Muscle of leg (tissue), 11 donors: ENCODE measurements around the gene SLC16A13. TPM values are rescaled to one million over a fixed set of nuclear protein-coding genes. Genes with fewer than 3 reads are reported as not detected.
"Not testable (repeated sequence)": the region's sequence is repeated elsewhere in the genome, so short reads cannot be mapped to it uniquely, and the experiment has no call there.

Source experiments
- DNase-seq: peaks from one replicate; pipeline ENCODE4 v3.0.0; 2013
- H3K27ac ChIP-seq: one replicate; pipeline ENCODE4 v1.5.1; 2013; ENCODE audit warnings: mild to moderate bottlenecking, low read length, control low read depth
- H3K27me3 ChIP-seq: one replicate; pipeline ENCODE4 v1.6.1; 2013; ENCODE audit warnings: low read length; ENCODE audit not compliant: control insufficient read depth, insufficient read depth
- H3K36me3 ChIP-seq: one replicate; pipeline ENCODE4 v1.6.1; 2013; ENCODE audit warnings: low read length; ENCODE audit not compliant: control insufficient read depth, insufficient read depth
- H3K4me1 ChIP-seq: one replicate; pipeline ENCODE4 v1.6.1; 2013; ENCODE audit warnings: low read length; ENCODE audit not compliant: control insufficient read depth, insufficient read depth
- H3K4me3 ChIP-seq: one replicate; pipeline ENCODE4 v1.5.1; 2013; ENCODE audit warnings: low read length, control low read depth
- H3K9me3 ChIP-seq: replicated peaks from 2 replicates; pipeline ENCODE4 v1.6.1; 2013; ENCODE audit warnings: low read depth, low read length; ENCODE audit not compliant: control insufficient read depth
- WGBS: methylation state at CpG from one replicate; pipeline ENCODE4 v1.1.5; 2013; ENCODE audit warnings: missing lambda C conversion rate; ENCODE audit not compliant: insufficient coverage; 5-methylcytosine and 5-hydroxymethylcytosine counted together
- polyA plus RNA-seq, 8 donors: library from polyadenylated mRNA; unstranded; fragments of 120-200 nt; gene quantifications; one replicate each; pipeline versions ENCODE4 v1.2.1 to v1.2.3, GENCODE V29; 2013; ENCODE audit warnings: inconsistent platforms in 1 of 8, low replicate concordance in 1 of 8; ENCODE audit not compliant: insufficient read length in 8 of 8, insufficient read depth in 1 of 8
- total RNA-seq: library from RNA; stranded (reverse); fragments of 120-200 nt; gene quantifications from one replicate; pipeline ENCODE4 v1.2.4, GENCODE V29; 2013

The SLC16A13 gene
- total and polyA plus RNA-seq, 9 donors, result 0.18 to 2.5 (median 1.1) TPM

DNA sequence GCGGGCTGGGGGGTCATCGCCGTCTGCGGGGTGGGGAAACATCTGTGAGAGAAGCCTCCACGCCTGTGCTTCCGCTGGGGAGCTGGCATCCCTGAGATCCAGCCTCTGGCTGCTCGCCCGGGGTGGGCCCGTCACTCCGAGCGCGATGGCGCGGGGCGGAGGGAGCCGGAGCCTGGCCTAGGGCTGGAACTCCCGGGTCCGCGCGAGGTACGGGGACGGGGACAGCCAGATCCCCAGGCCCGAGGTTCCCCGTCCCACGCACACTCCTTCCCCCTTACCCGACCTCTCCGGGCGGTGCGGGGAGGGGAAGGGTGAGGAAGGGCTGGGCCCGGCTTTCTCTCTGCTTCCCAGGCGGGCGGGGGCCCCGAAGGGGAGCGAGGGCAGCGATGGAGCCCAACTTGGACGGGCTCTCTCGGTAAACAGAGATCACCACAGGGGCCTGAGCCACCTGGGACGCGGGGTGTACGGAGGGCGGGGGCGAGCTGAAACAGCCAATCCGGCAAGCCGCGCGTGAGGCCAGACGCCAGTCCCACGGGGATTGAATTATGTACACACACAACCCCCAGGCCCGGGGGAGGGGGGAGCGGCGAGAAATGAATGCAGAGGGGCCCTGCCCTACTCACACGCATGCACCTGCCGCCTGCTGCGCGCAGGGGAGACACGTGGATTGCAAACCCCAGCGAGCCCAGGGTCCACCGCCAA, 7.8 kb downstream of the SLC16A13 start, which contains the start of gene SLC16A11:
Gene SLC16A11 (minus strand): TSS at position 596 of the 702 bp plus-strand sequence. CDS start 579 bp downstream, at position 17.
- H3K27me3 ChIP-seq, result peaks cover 70% of the 10 kb centered on the region
- DNase-seq, result peak; percentile 46

DNA sequence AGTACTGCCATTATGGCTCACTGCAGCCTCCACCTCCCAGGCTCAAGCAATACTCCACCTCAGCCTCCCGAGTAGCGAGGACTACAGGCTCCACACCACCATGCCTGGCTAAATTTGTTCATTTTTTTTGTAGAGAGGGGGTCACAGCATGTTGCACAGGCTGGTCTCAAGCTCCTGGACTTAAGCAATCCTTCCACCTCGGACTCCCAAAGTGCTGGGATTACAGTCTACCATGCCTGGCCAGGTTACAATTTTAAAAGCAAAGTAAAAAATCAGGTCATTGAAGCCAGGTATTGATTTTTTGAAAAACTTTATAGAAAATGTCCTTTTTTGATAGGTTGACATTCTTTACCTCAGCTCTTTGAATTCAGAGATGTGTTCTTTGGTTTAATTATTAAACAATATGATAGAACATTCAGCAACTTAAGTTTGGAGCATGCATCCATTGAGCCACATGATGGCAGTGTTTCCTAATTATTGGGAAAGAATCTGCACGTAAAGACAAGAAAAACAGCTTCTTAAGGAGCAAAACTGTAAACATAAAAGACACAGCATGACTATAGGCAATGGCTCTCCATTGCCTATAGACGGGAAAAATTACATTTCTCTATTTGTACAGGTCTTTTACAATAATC, 9.8 kb downstream of the SLC16A13 start:
- peak; percentile 87 for DNase-seq
- Histone ChIP-seq H3K9me3 (no peaks in the 10 kb centered on the region), H3K4me1 (peaks cover 21% of the 10 kb centered on the region), H3K27me3 (peaks cover 77% of the 10 kb centered on the region), H3K36me3 (no peaks in the 10 kb centered on the region), H3K4me3 (no peak overlapping the region), H3K27ac (no peak overlapping the region)
- WGBS, result no CpG with 5 or more reads among the region's 5 CpGs

More for the DNA sequence above, 7.8 kb downstream of the SLC16A13 start, which contains the start of gene SLC16A11:
- no peaks in the 10 kb centered on the region for H3K9me3 ChIP-seq
- H3K4me3 ChIP-seq, result peak within 1 kb of the TSS; percentile 30
- H3K4me1 ChIP-seq, result peaks cover 21% of the 10 kb centered on the region
- WGBS, result under 1% methylated on average over 20 of the region's 58 CpGs
- H3K36me3 ChIP-seq, result no peaks in the 10 kb centered on the region
- no peak within 1 kb of the TSS for H3K27ac ChIP-seq

DNA sequence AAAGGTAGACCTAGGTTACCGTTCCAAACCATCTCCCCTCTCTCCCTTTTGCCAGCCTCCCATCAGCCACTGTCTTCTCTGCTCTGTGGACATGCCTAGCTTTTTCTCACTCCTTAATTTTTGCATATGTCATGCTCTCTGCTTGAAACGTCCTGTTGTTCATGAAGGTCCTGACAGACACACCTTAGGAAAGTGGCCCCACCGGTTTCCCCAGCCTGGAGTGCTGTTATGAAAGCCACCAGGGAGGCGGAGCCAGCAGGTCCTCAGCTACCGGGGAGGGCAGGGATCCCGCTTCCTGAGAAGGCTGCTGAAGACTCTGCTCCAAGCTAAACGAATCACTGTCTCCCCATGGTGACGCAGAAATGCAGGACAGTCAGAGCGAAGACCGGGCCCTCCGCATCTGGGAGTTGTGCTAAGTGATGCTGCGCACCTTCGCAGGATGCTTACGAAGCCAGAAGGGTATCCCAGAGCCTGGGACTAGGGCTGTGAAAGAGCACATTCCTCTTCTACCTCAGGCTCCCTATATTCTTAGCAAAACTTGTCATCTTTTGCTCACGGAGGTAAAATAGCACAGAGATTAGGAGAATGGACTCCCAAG, 10.4 kb downstream of the SLC16A13 start:
- 5% methylated on average over 14 of the region's 15 CpGs for WGBS
- Histone ChIP-seq H3K9me3 (no peaks in the 10 kb centered on the region), H3K4me3 (no peak overlapping the region), H3K27me3 (peaks cover 75% of the 10 kb centered on the region), H3K36me3 (no peaks in the 10 kb centered on the region), H3K27ac (no peak overlapping the region), H3K4me1 (peaks cover 21% of the 10 kb centered on the region)
- no peak for DNase-seq

DNA sequence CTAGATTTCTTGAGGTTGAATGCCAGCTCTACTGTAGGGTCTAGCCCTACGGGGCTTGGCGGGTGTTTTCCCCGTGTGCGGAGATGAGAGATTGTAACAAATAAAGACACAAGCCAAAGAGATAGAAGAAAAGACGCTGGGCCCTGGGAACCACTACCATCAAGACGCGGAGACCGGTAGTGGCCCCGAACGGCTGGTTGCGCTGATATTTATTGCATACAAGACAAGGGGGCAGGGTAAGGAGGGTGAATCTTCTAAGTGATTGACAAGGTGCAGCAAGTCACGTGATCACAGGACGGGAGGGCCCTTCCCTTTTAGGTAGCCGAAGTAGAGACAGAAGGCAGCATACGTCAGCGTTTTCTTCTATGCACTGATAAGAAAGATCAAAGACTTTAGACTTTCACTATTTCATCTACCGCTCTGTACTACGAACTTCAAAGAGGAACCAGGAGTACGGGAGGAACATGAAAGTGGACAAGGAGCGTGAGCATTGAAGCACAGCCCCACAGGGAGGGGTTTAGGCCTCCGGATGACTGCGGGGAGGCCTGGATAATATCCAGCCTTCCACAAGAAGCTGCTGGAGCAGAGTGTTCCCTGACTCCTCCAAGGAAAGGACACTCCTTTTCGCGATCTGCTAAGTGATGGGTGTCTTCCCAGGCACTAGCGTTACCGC, 11.0 kb downstream of the SLC16A13 start:
- H3K4me3 ChIP-seq, H3K36me3 ChIP-seq, H3K27ac ChIP-seq, DNase-seq, H3K9me3 ChIP-seq: not testable (repeated sequence)
- WGBS, result 12% methylated on average over 16 of the region's 26 CpGs
- Histone ChIP-seq H3K27me3 (peaks cover 69% of the 10 kb centered on the region), H3K4me1 (peaks cover 21% of the 10 kb centered on the region)

DNA sequence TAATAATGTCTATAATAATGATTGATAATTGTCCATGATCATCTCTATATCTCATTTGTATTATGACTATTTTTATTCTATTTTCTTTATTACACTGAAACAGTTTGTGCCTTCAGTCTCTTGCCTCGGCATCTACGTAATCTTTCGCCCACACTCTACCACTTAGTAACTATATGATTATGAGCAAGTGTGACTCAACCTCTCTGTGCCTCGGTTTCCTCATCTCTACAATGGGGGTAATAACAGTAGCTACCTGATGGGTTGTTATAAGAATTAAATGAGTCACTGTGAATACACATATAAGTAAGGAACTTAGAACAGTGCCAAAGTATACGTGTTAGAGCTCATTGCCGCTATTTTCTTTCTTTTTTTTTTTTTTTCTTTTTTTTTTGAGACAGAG, 11.8 kb downstream of the SLC16A13 start:
- no peak for DNase-seq
- peaks cover 62% of the 10 kb centered on the region for H3K27me3 ChIP-seq
- no peaks in the 10 kb centered on the region for H3K36me3 ChIP-seq
- WGBS, result no CpG with 5 or more reads among the region's 6 CpGs
- H3K4me3 ChIP-seq, result no peak overlapping the region
- peaks cover 17% of the 10 kb centered on the region for H3K4me1 ChIP-seq
- no peak overlapping the region for H3K27ac ChIP-seq
- no peaks in the 10 kb centered on the region for H3K9me3 ChIP-seq

DNA sequence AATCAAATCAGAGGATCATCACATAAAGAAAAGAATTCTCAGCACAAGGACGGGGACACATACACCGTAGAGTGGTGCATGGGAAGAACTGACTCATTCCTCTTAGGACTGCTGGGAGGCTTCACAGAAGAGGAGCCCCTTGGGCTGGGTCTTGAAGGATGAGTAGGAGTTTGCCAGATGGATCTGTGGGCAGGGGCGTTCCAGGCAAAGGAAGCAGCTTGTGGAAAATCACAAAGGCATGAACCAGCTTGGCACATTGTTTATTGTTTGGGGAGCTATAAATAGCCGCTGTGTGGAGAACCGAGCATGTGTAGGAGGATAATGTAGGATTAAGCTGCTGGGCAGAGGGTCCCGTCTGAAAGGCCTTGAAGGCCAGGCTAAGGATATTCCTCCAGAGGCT, 13.2 kb downstream of the SLC16A13 start:
- no peak for DNase-seq
- WGBS, result 68% methylated on average over 2 of the region's 6 CpGs
- no peaks in the 10 kb centered on the region for H3K9me3 ChIP-seq
- H3K4me1 ChIP-seq, result peaks cover 3% of the 10 kb centered on the region
- H3K27ac ChIP-seq, result no peak overlapping the region
- no peaks in the 10 kb centered on the region for H3K36me3 ChIP-seq
- no peak overlapping the region for H3K4me3 ChIP-seq
- peaks cover 48% of the 10 kb centered on the region for H3K27me3 ChIP-seq

DNA sequence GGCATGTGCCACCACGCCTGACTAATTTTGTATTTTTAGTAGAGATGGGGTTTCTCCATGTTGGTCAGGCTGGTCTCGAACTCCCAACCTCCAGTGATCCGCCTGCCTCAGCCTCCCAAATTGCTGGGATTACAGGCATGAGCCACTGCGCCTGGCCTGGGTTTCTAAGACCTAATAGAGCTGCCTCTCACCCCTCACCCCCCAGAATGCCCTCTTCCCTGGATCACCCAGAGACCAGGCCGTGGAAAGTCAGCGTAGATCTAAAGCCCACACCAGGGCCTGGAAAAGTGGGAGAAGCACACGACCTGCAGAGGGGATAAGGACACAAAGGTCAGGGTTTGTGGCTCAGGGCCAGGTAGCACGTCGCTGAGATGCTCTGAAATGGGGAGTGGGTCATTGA, 14.8 kb downstream of the SLC16A13 start:
- H3K9me3 ChIP-seq, DNase-seq, H3K27ac ChIP-seq, H3K4me1 ChIP-seq, H3K4me3 ChIP-seq, H3K36me3 ChIP-seq: not testable (repeated sequence)
- H3K27me3 ChIP-seq, result peaks cover 32% of the 10 kb centered on the region
- WGBS, result 71% methylated on average over 6 of the region's 9 CpGs

DNA sequence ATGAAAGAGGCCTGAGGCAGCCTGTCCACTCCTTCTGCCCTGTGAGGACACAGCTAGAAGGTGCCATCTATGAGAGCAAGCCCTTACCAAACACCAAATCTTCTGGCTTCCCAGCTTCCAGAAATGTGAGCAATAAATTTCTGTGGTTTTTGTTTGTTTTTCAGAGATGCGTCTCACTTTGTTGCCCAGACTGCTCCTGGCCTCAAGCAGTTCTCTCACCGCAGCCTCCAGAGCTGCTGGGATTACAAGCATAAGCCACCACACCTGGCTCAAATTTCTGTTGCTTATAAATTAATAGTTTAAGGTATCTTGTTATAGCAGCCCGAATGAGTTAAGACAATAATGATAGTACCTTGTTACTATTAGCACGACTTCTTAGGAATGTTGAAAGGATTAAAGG, 20.6 kb downstream of the SLC16A13 start:
- Histone ChIP-seq H3K9me3 (no peaks in the 10 kb centered on the region), H3K36me3 (no peaks in the 10 kb centered on the region), H3K4me1 (no peaks in the 10 kb centered on the region), H3K27me3 (no peaks in the 10 kb centered on the region), H3K4me3 (no peak overlapping the region), H3K27ac (no peak overlapping the region)
- no CpG with 5 or more reads among the region's 4 CpGs for WGBS
- no peak for DNase-seq

DNA sequence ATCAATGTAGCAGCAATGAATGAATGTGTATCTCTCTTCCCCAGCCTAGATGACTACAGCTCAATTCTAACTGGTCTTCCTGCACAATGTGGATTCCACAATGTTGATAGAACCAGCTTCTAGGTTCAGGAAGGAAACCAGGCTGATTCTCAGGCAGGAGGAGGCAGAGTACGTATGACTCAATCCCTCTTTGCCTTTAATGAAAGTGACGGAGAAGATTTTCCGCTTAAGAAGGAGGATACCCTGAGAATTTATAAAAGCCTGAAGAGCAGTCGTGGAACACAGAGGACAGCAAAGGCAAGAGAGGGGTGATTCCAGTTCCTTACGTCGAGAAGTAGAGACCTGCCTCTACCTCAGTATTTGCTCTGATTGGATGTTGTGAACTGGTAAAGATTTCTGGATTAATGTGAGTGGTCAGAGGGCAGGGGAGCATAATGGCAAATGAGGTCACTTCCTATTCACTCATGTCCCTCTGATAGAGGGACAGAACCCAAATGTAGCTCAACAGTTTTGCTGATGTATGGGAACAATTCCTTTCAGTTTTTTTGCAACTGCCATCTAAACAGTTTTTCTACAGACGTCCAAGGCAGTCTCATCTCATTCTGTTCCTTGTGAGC, 23.1 kb downstream of the SLC16A13 start:
- no peaks in the 10 kb centered on the region for H3K9me3 ChIP-seq
- H3K4me3 ChIP-seq, result no peak overlapping the region
- no peaks in the 10 kb centered on the region for H3K36me3 ChIP-seq
- DNase-seq, result no peak
- no peaks in the 10 kb centered on the region for H3K27me3 ChIP-seq
- 64% methylated on average over 7 of the region's 7 CpGs for WGBS
- no peak overlapping the region for H3K27ac ChIP-seq
- H3K4me1 ChIP-seq, result peaks cover 8% of the 10 kb centered on the region
